ENCODE data around the gene CDH4.

CDH4 gene

GRCh38 chr20:61885759-61886715 lies 634.0 kb downstream of the CDH4 start:
- no peak overlapping the region for H3K4me3 ChIP-seq (replicated peaks; ENCODE audit: low read depth, low read length)
- no peak for TF ChIP-seq CTCF (IDR thresholded peaks at IDR 0.05; ENCODE audit: low read length, missing control alignments)
- no peak for DNase-seq (ENCODE audit: low read depth)

DNA sequence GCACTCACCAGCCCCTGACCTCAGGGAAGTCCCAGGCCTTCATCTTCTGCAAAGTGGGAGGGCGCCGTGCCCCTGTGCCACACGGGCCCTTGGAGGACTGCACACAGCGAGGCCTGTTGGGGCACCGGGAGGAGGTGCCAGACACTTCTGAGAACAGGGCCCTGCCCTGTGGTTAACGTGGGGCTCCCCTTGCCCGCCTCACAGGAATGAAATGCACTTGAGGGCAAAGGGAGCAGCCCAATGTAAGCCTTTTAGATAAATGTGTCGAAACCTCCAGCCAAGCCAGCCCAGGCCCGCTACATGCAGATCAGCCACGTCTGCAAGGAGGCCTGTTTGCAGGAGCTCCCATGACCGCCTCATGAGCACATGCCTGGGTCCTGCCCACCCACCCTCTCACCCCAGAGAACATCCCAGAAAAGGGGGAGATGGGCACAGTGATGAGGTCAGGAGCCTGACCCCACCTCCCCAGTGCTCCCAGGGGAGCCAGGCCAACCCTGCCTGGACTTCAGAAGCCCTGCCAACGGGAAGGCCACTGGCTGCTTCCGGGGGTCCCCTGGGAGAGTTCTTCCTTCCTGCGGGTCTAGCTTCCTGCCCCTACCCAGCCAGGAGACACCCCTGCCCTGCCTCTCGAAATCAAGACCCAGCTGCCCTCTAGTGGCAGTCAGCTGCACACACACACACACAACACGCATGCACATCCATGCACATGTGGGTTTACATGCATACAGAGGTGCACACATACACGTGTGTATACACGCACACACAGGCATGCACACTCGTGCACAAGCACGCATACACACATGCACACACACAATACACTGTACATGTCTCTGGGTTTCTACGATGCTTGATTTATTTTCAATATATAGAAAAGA lies 634.9 kb downstream of the CDH4 start:
- H3K4me3 ChIP-seq (replicated peaks; ENCODE audit: low read depth, low read length) = no peak overlapping the region
- peak; percentile 83 for TF ChIP-seq CTCF (IDR thresholded peaks at IDR 0.05; ENCODE audit: low read length, missing control alignments)
- peak; percentile 31 for DNase-seq (ENCODE audit: low read depth)

GRCh38 chr20:61887596-61888093 lies 635.6 kb downstream of the CDH4 start:
- DNase-seq (ENCODE audit: low read depth) = no peak
- H3K4me3 ChIP-seq (replicated peaks; ENCODE audit: low read depth, low read length) = no peak overlapping the region
- TF ChIP-seq CTCF (IDR thresholded peaks at IDR 0.05; ENCODE audit: low read length, missing control alignments) = no peak

DNA sequence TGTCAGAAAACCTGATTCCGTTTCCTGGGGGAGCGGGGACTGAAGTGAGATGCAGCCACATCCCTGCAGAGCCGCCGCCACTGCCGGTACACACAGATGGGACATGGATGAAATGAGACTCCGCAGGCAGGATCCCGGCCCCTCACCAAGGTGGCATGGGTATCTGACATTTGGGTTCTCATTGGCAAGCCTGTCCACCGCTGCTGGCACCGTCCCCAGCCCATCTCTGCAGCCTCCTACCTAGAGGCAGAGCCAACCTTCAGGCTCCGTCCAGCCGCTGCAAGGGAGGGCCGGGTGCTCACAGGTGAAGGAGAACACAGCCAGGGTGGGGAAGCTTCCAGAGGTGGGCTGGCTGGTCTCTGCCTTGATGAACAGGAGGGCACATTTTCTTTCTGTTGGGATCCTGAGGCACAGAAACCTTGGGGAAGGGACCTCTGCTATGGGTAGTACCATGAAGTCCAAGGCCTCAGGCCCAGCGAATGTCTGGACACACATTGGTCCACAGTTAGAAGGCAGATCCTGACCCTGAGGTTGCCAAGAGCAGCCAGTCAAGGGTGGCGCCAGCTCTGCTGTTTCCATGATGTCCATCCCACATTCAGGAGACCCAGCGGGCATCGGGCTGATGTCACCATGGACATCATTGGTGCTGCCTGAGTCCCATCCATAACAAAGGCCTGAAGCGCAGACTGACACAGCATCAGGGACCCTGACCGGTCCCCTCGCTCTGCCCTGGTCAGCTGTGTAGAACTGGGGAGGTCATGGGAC lies 636.2 kb downstream of the CDH4 start:
- H3K4me3 ChIP-seq (replicated peaks; ENCODE audit: low read depth, low read length) = no peak overlapping the region
- TF ChIP-seq CTCF (IDR thresholded peaks at IDR 0.05; ENCODE audit: low read length, missing control alignments) = no peak
- no peak for DNase-seq (ENCODE audit: low read depth)

- no peak for TF ChIP-seq CTCF (IDR thresholded peaks at IDR 0.05; ENCODE audit: low read length, missing control alignments)
- DNase-seq (ENCODE audit: low read depth) = no peak
These were observed 637.6 kb downstream of the CDH4 start for GRCh38 chr20:61889659-61890058.

DNA sequence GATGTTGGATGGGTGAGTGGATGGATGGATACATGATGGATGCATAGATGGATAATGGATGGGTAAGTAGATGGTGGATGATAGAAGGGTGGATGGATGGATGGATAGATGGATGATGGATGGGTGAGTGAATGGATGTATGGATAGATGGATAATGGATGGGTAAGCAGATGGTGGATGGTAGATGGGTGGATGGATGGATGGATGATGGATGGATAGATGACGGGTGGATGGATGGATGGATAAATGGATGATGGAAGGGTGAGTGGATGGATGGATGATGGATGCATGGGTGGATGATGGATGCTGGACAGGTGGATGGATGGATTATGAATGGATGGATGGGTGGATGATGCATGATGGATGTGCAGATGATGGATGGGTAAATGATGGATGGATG lies 638.1 kb downstream of the CDH4 start:
- no peak for DNase-seq (ENCODE audit: low read depth)
- H3K4me3 ChIP-seq (replicated peaks; ENCODE audit: low read depth, low read length) = no peak overlapping the region
- TF ChIP-seq CTCF (IDR thresholded peaks at IDR 0.05; ENCODE audit: low read length, missing control alignments) = no peak

More at GRCh38 chr20:61889659-61890058, 637.6 kb downstream of the CDH4 start:
- no peak overlapping the region for H3K4me3 ChIP-seq (replicated peaks; ENCODE audit: low read depth, low read length)
